Loucy (cell line): ENCODE results near the gene NMT1.

Experiments
- CTCF ChIP-seq: fragments of 200-600 bp; sonication (generic); conservative IDR thresholded peaks from 2 replicates; pipeline ENCODE4 v1.5.1; 2014; ENCODE audit warnings: mild to moderate bottlenecking, antibody characterized with exemption, low read length
- EZH2phosphoT487 ChIP-seq: fragments of 200-600 bp; IDR thresholded peaks from 2 replicates; pipeline ENCODE4 v1.6.1; 2018; ENCODE audit warnings: antibody characterized with exemption, mild to moderate bottlenecking, moderate library complexity, borderline replicate concordance

- TF ChIP-seq CTCF (no peak), EZH2phosphoT487 (no peak)
Observed at GRCh38 chr17:45088741-45089140, 27.6 kb downstream of the NMT1 start.
